Neuronal stem cell (in vitro differentiated cells): ENCODE results near the gene HNRNPC.
"Not testable (repeated sequence)": the region's sequence is repeated elsewhere in the genome, so short reads cannot be mapped to it uniquely, and the experiment has no call there.

Source experiments
- DNase-seq: peaks from one replicate; pipeline ENCODE4 v3.0.0-alpha.2; 2013; ENCODE audit warnings: low spot score
- H2AFZ ChIP-seq: one replicate; pipeline ENCODE4 v1.6.1; 2013; ENCODE audit warnings: mild to moderate bottlenecking, low read length, inconsistent platforms
- H2AK5ac ChIP-seq: 2 replicates; pipeline ENCODE4 v1.6.1; 2013; ENCODE audit warnings: low read depth, mild to moderate bottlenecking, inconsistent platforms, low read length, moderate library complexity, mixed read lengths
- H2BK120ac ChIP-seq: 2 replicates; pipeline ENCODE4 v1.6.1; 2013; ENCODE audit warnings: low read depth, mild to moderate bottlenecking, inconsistent platforms, low read length, moderate library complexity, mixed read lengths
- H2BK12ac ChIP-seq: one replicate; pipeline ENCODE4 v1.6.1; 2013; ENCODE audit warnings: low read length, inconsistent platforms
- H2BK15ac ChIP-seq: 2 replicates; pipeline ENCODE4 v1.6.1; 2013; ENCODE audit warnings: mild to moderate bottlenecking, low read length, inconsistent platforms, mixed read lengths
- H2BK5ac ChIP-seq: one replicate; pipeline ENCODE4 v1.6.1; 2013; ENCODE audit warnings: inconsistent platforms, mild to moderate bottlenecking, low read length, moderate library complexity
- H3K14ac ChIP-seq: one replicate; pipeline ENCODE4 v1.6.1; 2013; ENCODE audit warnings: low read length, inconsistent platforms
- H3K18ac ChIP-seq: 2 replicates; pipeline ENCODE4 v1.6.1; 2013; ENCODE audit warnings: low read length, inconsistent platforms
- H3K23ac ChIP-seq: 2 replicates; pipeline ENCODE4 v1.6.1; 2013; ENCODE audit warnings: low read depth, mild to moderate bottlenecking, mixed read lengths, low read length, inconsistent platforms; ENCODE audit not compliant: poor library complexity
- H3K27ac ChIP-seq: replicated peaks from 3 replicates; pipeline ENCODE4 v1.5.1; 2013; ENCODE audit warnings: low read length, inconsistent platforms
- H3K27me3 ChIP-seq, 3 experiments: 2 replicates each; pipeline ENCODE4 v1.6.1; 2013; ENCODE audit warnings: low read length in 3 of 3, mild to moderate bottlenecking in 2 of 3, inconsistent platforms in 1 of 3, low read depth in 1 of 3, mixed read lengths in 1 of 3, moderate library complexity in 1 of 3; ENCODE audit not compliant: control insufficient read depth in 3 of 3, insufficient read depth in 3 of 3
- H3K36me3 ChIP-seq, 2 donors: replicated peaks in 1 of 2; 2 replicates each; pipeline ENCODE4 v1.6.1; 2013; ENCODE audit warnings: low read length in 2 of 2; ENCODE audit not compliant: control insufficient read depth in 2 of 2, insufficient read depth in 2 of 2
- H3K4ac ChIP-seq: 2 replicates; pipeline ENCODE4 v1.6.1; 2013; ENCODE audit warnings: inconsistent platforms, mild to moderate bottlenecking, low read length, moderate library complexity
- H3K4me1 ChIP-seq, 2 donors: 1 replicate in 1 of 2; 2 replicates in 1 of 2; pipeline ENCODE4 v1.6.1; 2013; ENCODE audit warnings: low read length in 2 of 2, low read depth in 1 of 2; ENCODE audit not compliant: control insufficient read depth in 2 of 2, insufficient read depth in 1 of 2
- H3K4me2 ChIP-seq: one replicate; pipeline ENCODE4 v1.6.1; 2013; ENCODE audit warnings: mild to moderate bottlenecking, low read length, inconsistent platforms; ENCODE audit not compliant: insufficient read depth, poor library complexity, severe bottlenecking
- H3K4me3 ChIP-seq, 2 donors: 2 replicates each; pipeline ENCODE4 v1.5.1; 2013; ENCODE audit warnings: low read length in 2 of 2, mild to moderate bottlenecking in 2 of 2, inconsistent platforms in 1 of 2, moderate library complexity in 1 of 2
- H3K79me1 ChIP-seq: one replicate; pipeline ENCODE4 v1.6.1; 2013; ENCODE audit warnings: low read depth, mild to moderate bottlenecking, inconsistent platforms, low read length, moderate library complexity
- H3K9ac ChIP-seq: one replicate; pipeline ENCODE4 v1.6.1; 2013; ENCODE audit warnings: mild to moderate bottlenecking, low read depth, low read length, inconsistent platforms; ENCODE audit not compliant: poor library complexity
- H3K9me3 ChIP-seq, 2 donors: replicated peaks in 1 of 2; 2 replicates each; pipeline versions ENCODE3 to v1.6.1; 2013; ENCODE audit warnings: low read length in 2 of 2, mild to moderate bottlenecking in 2 of 2, inconsistent platforms in 1 of 2, low read depth in 1 of 2, mixed read lengths in 1 of 2, moderate library complexity in 1 of 2; ENCODE audit not compliant: control insufficient read depth in 2 of 2, insufficient read depth in 1 of 2
- H4K8ac ChIP-seq: one replicate; pipeline ENCODE4 v1.6.1; 2013; ENCODE audit warnings: low read depth, mild to moderate bottlenecking, inconsistent platforms, low read length, moderate library complexity
- H4K91ac ChIP-seq: one replicate; pipeline ENCODE4 v1.6.1; 2013; ENCODE audit warnings: low read length, low read depth, mild to moderate bottlenecking, inconsistent platforms; ENCODE audit not compliant: poor library complexity
- WGBS, 2 donors: extraction: QIAGEN DNeasy Blood & Tissue Kit; methylation state at CpG; one replicate each; pipeline ENCODE4 v1.1.7; 2013; ENCODE audit warnings: missing lambda C conversion rate in 2 of 2, mixed read lengths in 1 of 2; ENCODE audit not compliant: insufficient read length in 2 of 2, insufficient replicate concordance in 1 of 2; ENCODE audit errors: extremely low coverage in 2 of 2; 5-methylcytosine and 5-hydroxymethylcytosine counted together

The HNRNPC gene

DNA sequence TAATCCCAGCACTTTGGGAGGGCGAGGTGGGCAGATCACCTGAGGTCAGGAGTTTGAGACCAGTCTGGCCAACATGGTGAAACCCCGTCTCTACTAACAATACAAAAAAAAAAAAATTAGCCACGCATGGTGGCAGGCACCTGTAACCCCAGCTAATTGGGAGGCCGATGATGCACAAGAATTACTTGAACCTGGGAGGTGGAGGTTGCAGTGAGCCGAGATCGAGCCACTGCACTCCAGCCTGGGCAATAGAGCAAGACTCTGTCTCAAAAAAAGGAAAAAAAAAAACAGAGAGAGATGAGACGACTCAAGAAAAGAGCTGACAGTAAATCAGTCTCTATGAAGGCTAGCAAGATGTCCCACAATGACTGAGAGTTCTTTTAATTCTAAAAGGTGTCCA lies 44.1 kb downstream of the HNRNPC start:
- H3K4me1 ChIP-seq, H2BK12ac ChIP-seq, H3K4ac ChIP-seq, H3K18ac ChIP-seq, H2BK15ac ChIP-seq, H3K14ac ChIP-seq, H3K9me3 ChIP-seq, H2AK5ac ChIP-seq, H4K8ac ChIP-seq, H2AFZ ChIP-seq, DNase-seq, H4K91ac ChIP-seq, H3K79me1 ChIP-seq, H3K27ac ChIP-seq, H3K27me3 ChIP-seq, H3K4me2 ChIP-seq, H2BK5ac ChIP-seq, H3K9ac ChIP-seq, H3K4me3 ChIP-seq, H2BK120ac ChIP-seq, H3K23ac ChIP-seq: not testable (repeated sequence)
- WGBS, 2 donors, result no CpG with 5 or more reads among the region's 7 CpGs
- peaks cover 36 to 100% of the 10 kb centered on the region in 2 donors for H3K36me3 ChIP-seq

DNA sequence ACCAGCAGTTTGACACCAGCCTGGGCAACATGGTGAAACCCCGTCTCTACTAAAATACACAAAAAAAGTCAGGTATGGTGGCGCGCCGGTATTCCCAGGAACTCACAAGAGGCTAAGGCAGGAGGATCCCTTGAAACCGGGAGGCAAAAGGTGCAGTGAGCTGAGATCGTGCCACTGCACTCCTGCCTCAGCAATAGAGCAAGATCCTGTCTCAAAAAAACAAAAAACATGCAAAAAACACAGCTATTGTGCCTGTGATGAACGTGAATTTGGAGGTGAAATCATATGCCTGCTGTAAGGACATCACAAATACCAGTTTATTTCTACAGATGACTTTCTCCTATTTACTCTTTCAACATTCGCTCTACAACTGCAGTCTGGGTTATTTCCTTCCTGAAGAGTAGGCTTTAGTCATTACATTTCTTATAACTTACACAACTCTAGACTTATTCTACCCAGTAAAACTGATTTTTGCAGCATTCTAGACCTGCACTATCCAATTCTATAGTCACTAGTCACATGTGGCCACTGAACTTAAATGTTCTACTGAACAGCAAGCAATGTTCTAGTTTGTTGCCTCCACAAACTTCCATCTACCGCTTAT lies 48.3 kb downstream of the HNRNPC start:
- Histone ChIP-seq H3K18ac (no peak overlapping the region), H3K9ac (no peak overlapping the region), H3K4me2 (no peak overlapping the region), H3K4me3 (no peak overlapping the region), H4K91ac (no peak overlapping the region), H3K36me3 (peaks cover 33 to 100% of the 10 kb centered on the region in 2 donors), H2BK120ac (no peak overlapping the region), H3K27me3 (no peaks in the 10 kb centered on the region), H2BK5ac (no peak overlapping the region), H3K27ac (no peak overlapping the region), H3K4me1 (no peaks in the 10 kb centered on the region), H3K9me3 (no peaks in the 10 kb centered on the region), H4K8ac (no peak overlapping the region), H2BK12ac (no peak overlapping the region), H2AK5ac (no peak overlapping the region), H3K23ac (no peak overlapping the region), H3K14ac (no peak overlapping the region), H3K79me1 (peaks cover 6% of the 10 kb centered on the region), H2AFZ (no peak overlapping the region), H2BK15ac (no peak overlapping the region), H3K4ac (no peak overlapping the region)
- WGBS, 2 donors, result no CpG with 5 or more reads among the region's 9 CpGs
- DNase-seq, result no peak

DNA sequence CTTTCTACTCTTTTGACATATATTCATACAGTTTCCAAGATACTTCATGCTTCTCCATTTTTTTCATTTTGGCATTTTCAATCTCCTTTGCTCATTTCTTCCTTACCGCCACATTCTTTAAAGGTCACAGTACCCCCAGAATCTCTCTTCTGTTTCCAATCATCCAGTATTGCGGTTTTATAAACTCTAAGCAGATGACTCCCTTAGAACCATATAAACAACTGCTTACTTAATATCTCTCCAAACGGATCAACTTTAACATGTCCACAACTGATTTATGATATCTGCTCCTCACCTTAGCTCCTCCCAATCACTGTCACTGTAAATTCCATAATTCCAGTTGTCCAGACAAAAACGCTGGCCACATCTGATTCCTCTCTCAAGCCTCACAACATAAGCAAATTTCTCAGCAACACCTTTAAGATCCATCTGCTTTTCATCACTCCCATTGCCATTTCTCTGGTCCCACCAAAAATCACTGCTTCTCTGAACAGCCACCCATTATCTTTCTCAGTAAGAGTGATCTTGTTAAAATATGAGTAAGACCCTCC lies 49.6 kb downstream of the HNRNPC start:
- no peaks in the 10 kb centered on the region for H3K9me3 ChIP-seq
- no peak overlapping the region for H3K23ac ChIP-seq
- no peak for DNase-seq
- no peak overlapping the region for H3K18ac ChIP-seq
- H2AK5ac ChIP-seq, result no peak overlapping the region
- H3K4me3 ChIP-seq, result no peak overlapping the region
- H2BK5ac ChIP-seq, result no peak overlapping the region
- no peak overlapping the region for H3K27ac ChIP-seq
- H3K4me2 ChIP-seq, result no peak overlapping the region
- no peak overlapping the region for H4K8ac ChIP-seq
- no peak overlapping the region for H4K91ac ChIP-seq
- no peak overlapping the region for H2AFZ ChIP-seq
- H2BK12ac ChIP-seq, result no peak overlapping the region
- no peak overlapping the region for H2BK120ac ChIP-seq
- no peak overlapping the region for H3K9ac ChIP-seq
- no peak overlapping the region for H3K4ac ChIP-seq
- H3K27me3 ChIP-seq, result no peaks in the 10 kb centered on the region
- no peak overlapping the region for H2BK15ac ChIP-seq
- H3K14ac ChIP-seq, result no peak overlapping the region
- 100% methylated on average over 1 of the region's 4 CpGs; no CpG with 5 or more reads in 1 of the 2 donors for WGBS, 2 donors
- H3K79me1 ChIP-seq, result peaks cover 4% of the 10 kb centered on the region
- H3K4me1 ChIP-seq, result no peaks in the 10 kb centered on the region
- H3K36me3 ChIP-seq, result peaks cover 25 to 100% of the 10 kb centered on the region in 2 donors

DNA sequence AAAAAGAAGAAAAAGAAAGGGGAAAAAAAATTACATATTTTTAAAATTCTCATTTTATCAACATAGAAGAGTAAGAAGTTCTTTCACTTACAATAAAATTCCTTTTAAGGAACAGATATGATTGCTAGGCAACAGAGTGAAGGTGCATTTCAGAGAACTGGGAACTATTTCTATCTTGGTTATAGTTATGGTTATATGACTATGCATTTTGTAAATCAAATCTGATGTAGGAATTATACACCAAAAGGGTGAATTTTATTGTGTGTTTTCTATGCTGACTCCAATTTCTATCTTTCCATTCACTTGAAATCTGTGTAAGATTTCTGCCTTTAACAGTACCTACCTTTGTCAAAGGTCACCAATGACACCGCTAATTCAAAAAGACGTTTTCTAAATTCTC lies 50.1 kb downstream of the HNRNPC start:
- Histone ChIP-seq H3K9me3 (no peaks in the 10 kb centered on the region), H3K27me3 (no peaks in the 10 kb centered on the region), H3K4me2 (no peak overlapping the region), H2AFZ (no peak overlapping the region), H4K91ac (no peak overlapping the region), H3K27ac (no peak overlapping the region), H3K79me1 (peaks cover 4% of the 10 kb centered on the region), H3K9ac (no peak overlapping the region), H3K4me1 (no peaks in the 10 kb centered on the region), H2BK5ac (no peak overlapping the region), H2AK5ac (no peak overlapping the region), H3K18ac (no peak overlapping the region), H3K4me3 (no peak overlapping the region), H3K4ac (no peak overlapping the region), H2BK120ac (no peak overlapping the region), H3K36me3 (peaks cover 23 to 100% of the 10 kb centered on the region in 2 donors), H3K14ac (no peak overlapping the region), H2BK12ac (no peak overlapping the region), H2BK15ac (no peak overlapping the region), H4K8ac (no peak overlapping the region), H3K23ac (no peak overlapping the region)
- WGBS, 2 donors, result no CpG with 5 or more reads among the region's 2 CpGs
- DNase-seq, result no peak
